ENCODE data around the gene POLR2M.

DNA sequence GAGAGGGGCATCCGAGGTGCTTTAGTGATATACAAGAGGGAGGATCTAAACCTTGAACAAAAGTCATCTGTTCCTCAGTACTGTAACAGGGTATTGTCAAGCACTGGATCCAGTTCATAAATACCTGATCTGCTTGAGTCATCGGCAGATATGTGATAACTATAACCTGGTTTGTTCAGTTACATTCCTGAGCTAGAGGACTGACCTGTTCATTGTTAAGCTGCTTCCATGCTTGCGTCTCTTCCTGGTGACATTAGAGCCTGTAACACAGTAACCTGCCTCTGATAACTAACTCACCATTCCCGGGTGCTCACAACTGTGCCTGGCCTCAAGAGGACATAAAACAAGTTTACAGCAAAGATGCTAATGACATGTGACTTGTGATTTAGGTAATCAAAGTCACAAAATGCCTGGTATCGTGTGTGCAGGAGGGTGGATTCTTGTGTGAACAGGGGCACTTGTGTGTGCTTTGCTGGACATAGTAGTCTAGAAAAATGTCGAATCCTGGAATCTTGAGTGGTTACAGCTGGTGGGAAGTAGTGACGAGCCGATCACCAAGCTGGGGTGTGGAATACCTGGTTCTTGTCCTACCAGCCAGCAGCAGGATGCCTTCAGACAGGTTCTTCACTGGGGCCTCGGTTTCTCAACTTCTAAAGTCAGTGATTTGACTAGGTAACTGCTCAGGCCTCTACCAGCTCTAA lies 30.9 kb upstream of the POLR2M start:
- no peak for TF ChIP-seq POLR2A (IDR thresholded peaks at IDR 0.05)
- TF ChIP-seq CTCF (IDR thresholded peaks at IDR 0.05 in 4 of 5, conservative IDR thresholded peaks at IDR 0.05 in 1 of 5), result no peak
